IMR-90 (cell line): Measurements from ENCODE around the gene SUN1.

Source experiments
- BHLHE40 ChIP-seq: fragments of 150-350 bp; IDR thresholded peaks from 2 replicates; pipeline ENCODE4 v1.6.1; 2016; ENCODE audit warnings: mild to moderate bottlenecking, low read depth, low read length
- CEBPB ChIP-seq: IDR thresholded peaks from 2 replicates; pipeline ENCODE4 v1.6.1; 2012; ENCODE audit warnings: low read depth, low read length, improper control_type of control experiment
- MAFK ChIP-seq: IDR thresholded peaks from 2 replicates; pipeline ENCODE4 v1.6.1; 2012; ENCODE audit warnings: low read depth, low read length, improper control_type of control experiment
- MAZ ChIP-seq: IDR thresholded peaks from 2 replicates; pipeline ENCODE4 v1.6.1; 2012; ENCODE audit warnings: low read depth, mild to moderate bottlenecking, low read length, improper control_type of control experiment, moderate library complexity, borderline replicate concordance
- MXI1 ChIP-seq: IDR thresholded peaks from 2 replicates; pipeline ENCODE4 v1.6.1; 2012; ENCODE audit warnings: low read depth, mild to moderate bottlenecking, low read length, moderate library complexity, borderline replicate concordance
- POLR2A ChIP-seq: IDR thresholded peaks from 2 replicates; pipeline ENCODE4 v1.6.1; 2012; ENCODE audit warnings: mild to moderate bottlenecking, low read depth, low read length
- RAD21 ChIP-seq: IDR thresholded peaks from 2 replicates; pipeline ENCODE4 v1.6.1; 2012; ENCODE audit warnings: low read length, improper control_type of control experiment
- RCOR1 ChIP-seq: IDR thresholded peaks from 2 replicates; pipeline ENCODE4 v1.6.1; 2012; ENCODE audit warnings: mild to moderate bottlenecking, low read length, improper control_type of control experiment; ENCODE audit not compliant: insufficient replicate concordance
- RFX5 ChIP-seq: IDR thresholded peaks from 2 replicates; pipeline ENCODE4 v1.8.0; 2012; ENCODE audit warnings: low read depth, mild to moderate bottlenecking, low read length, moderate library complexity
- SMC3 ChIP-seq: fragments of 150-350 bp; IDR thresholded peaks from 2 replicates; pipeline ENCODE4 v1.6.1; 2016; ENCODE audit warnings: low read depth, mild to moderate bottlenecking, antibody characterized with exemption, low read length, moderate library complexity
- TF ChIP-seq, protein P1 (sequence below): conservative IDR thresholded peaks from 2 replicates; pipeline ENCODE4 v1.5.1; 2012; ENCODE audit warnings: mild to moderate bottlenecking, low read depth, low read length, improper control_type of control experiment
- TF ChIP-seq, protein P2 (sequence below): fragments of 150-350 bp; IDR thresholded peaks from 2 replicates; pipeline ENCODE4 v1.6.1; 2017; ENCODE audit warnings: mild to moderate bottlenecking, antibody characterized with exemption, low read length, low read depth
- TF ChIP-seq, protein P3 (sequence below): fragments of 150-350 bp; IDR thresholded peaks from 2 replicates; pipeline ENCODE4 v1.6.1; 2016; ENCODE audit warnings: low read depth, mild to moderate bottlenecking, low read length, moderate library complexity, borderline replicate concordance

DNA sequence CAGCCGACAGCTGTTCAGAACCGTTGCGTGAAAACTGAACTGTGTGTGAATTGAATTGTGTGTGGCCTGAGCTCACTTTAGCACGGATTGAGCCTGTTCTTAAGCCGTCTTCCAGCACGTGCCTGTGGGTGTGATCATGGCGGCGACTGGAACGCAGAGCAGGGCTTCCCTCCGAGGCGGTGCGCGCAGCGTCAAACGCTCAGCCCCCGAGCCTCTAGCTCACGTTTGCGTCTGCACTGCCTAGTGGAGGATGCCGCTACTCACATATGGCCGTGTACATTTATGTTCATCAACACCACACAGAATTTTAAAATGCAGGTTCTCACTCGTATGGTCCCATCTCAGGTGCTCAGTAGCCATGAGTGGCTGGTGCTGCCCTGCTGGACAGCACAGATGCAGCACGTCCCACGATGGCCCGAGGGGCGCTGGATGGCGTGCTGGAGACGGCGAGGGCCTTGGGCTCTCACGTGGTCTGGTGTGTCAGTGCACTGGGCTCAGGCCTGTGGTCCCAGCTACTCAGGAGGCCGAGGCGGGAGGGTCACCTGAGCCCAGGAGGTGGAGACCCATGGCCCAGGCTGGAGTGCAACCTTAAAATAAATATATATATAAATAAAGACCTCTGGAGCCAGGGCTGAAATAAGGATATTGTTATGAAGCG, 22.0 kb downstream of the SUN1 start:
- no peak for TF ChIP-seq MXI1
- TF ChIP-seq, protein P1, sequence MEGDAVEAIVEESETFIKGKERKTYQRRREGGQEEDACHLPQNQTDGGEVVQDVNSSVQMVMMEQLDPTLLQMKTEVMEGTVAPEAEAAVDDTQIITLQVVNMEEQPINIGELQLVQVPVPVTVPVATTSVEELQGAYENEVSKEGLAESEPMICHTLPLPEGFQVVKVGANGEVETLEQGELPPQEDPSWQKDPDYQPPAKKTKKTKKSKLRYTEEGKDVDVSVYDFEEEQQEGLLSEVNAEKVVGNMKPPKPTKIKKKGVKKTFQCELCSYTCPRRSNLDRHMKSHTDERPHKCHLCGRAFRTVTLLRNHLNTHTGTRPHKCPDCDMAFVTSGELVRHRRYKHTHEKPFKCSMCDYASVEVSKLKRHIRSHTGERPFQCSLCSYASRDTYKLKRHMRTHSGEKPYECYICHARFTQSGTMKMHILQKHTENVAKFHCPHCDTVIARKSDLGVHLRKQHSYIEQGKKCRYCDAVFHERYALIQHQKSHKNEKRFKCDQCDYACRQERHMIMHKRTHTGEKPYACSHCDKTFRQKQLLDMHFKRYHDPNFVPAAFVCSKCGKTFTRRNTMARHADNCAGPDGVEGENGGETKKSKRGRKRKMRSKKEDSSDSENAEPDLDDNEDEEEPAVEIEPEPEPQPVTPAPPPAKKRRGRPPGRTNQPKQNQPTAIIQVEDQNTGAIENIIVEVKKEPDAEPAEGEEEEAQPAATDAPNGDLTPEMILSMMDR = no peak
- TF ChIP-seq MAFK = no peak
- TF ChIP-seq RAD21 = no peak
- TF ChIP-seq RFX5 = no peak
- no peak for TF ChIP-seq POLR2A
- TF ChIP-seq, protein P2, sequence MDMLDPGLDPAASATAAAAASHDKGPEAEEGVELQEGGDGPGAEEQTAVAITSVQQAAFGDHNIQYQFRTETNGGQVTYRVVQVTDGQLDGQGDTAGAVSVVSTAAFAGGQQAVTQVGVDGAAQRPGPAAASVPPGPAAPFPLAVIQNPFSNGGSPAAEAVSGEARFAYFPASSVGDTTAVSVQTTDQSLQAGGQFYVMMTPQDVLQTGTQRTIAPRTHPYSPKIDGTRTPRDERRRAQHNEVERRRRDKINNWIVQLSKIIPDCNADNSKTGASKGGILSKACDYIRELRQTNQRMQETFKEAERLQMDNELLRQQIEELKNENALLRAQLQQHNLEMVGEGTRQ = no peak
- TF ChIP-seq MAZ = no peak
- TF ChIP-seq BHLHE40 = no peak
- no peak for TF ChIP-seq SMC3
- TF ChIP-seq RCOR1 = no peak
- TF ChIP-seq, protein P3, sequence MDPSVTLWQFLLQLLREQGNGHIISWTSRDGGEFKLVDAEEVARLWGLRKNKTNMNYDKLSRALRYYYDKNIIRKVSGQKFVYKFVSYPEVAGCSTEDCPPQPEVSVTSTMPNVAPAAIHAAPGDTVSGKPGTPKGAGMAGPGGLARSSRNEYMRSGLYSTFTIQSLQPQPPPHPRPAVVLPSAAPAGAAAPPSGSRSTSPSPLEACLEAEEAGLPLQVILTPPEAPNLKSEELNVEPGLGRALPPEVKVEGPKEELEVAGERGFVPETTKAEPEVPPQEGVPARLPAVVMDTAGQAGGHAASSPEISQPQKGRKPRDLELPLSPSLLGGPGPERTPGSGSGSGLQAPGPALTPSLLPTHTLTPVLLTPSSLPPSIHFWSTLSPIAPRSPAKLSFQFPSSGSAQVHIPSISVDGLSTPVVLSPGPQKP = no peak
- no peak for TF ChIP-seq CEBPB
